GM18499 (cell line): ENCODE data around the gene MARCHF5.
"Not testable (repeated sequence)": the region's sequence is repeated elsewhere in the genome, so short reads cannot be mapped to it uniquely, and the experiment has no call there.

Source experiments
- ATAC-seq: cut with Tn5 transposase; IDR thresholded peaks from one replicate; pipeline ENCODE4 v1.9.1; 2021; ENCODE audit warnings: moderate number of reproducible peaks; ENCODE audit not compliant: insufficient read depth, unreplicated experiment

Gene MARCHF5

GRCh38 chr10:92384741-92385140, 93.8 kb downstream of the MARCHF5 start:
- ATAC-seq = no peak

GRCh38 chr10:92385831-92386230, 94.9 kb downstream of the MARCHF5 start:
- ATAC-seq = no peak

GRCh38 chr10:92387289-92387940, 96.4 kb downstream of the MARCHF5 start:
- no peak for ATAC-seq

GRCh38 chr10:92393173-92393572, 102.2 kb downstream of the MARCHF5 start:
- not testable (repeated sequence) for ATAC-seq

- ATAC-seq = no peak
Measured at GRCh38 chr10:92395271-92395670, 104.3 kb downstream of the MARCHF5 start.

GRCh38 chr10:92402234-92402633, 111.3 kb downstream of the MARCHF5 start:
- ATAC-seq = not testable (repeated sequence)
